HepG2 (cell line): ENCODE data around the gene ANKRD11.

ENCODE experiments used
- ARNT ChIP-seq: fragments of 450-650 bp; IDR thresholded peaks from 2 replicates; pipeline ENCODE4 v1.6.1; 2017
- MATR3 ChIP-seq: sonication (generic); formaldehyde crosslinking; IDR thresholded peaks from 2 replicates; pipeline ENCODE4 v1.4.0; 2020; ENCODE audit warnings: missing genetic modification reagents
- SRSF9 ChIP-seq: fragments of 200-400 bp; formaldehyde crosslinking; IDR thresholded peaks from 2 replicates; pipeline ENCODE4 v1.6.1; 2018; ENCODE audit warnings: borderline replicate concordance, mild to moderate bottlenecking, low read depth, low read length; ENCODE audit not compliant: insufficient read depth, poor library complexity, severe bottlenecking
- TOPORS ChIP-seq: sonication (generic); formaldehyde crosslinking; IDR thresholded peaks from 2 replicates; pipeline ENCODE4 v1.8.0; 2023; ENCODE audit warnings: mild to moderate bottlenecking, missing genetic modification reagents
- ZNF24 ChIP-seq: fragments of 450-650 bp; IDR thresholded peaks from 2 replicates; pipeline ENCODE4 v1.6.1; 2017; ENCODE audit warnings: antibody characterized with exemption, mild to moderate bottlenecking

GRCh38 chr16:89374393-89374960 is 115.9 kb downstream of the ANKRD11 start:
- TF ChIP-seq ZNF24 (no peak), TOPORS (no peak), MATR3 (CRISPR knock-in tag) (no peak), ARNT (no peak), SRSF9 (no peak)
